ENCODE results near the gene GABRB2.
"Not testable (repeated sequence)": the region's sequence is repeated elsewhere in the genome, so short reads cannot be mapped to it uniquely, and the experiment has no call there.

The GABRB2 gene

DNA sequence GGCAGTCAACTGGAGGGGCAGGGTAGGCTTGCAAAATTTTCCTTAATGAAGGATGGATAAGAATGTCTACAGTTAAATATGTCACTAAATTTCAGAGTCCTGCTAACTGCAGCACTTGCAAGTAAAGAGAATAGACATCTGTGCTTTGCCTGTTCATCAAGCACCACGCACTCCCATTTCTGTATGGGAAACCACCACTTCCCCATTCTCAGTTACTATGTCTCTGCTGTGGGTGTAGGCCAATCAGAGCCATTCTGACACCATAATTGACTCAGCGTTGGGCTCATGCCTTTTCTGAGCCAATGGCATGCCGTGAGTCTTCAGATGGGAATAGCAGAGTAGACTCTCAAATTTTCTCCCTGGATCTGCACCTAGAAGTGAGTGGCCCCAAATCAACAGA is 247.5 kb downstream of the GABRB2 start:
- DNase-seq (ENCODE audit: low read depth in 2 of 2), result no peak

GRCh38 chr5:161297388-161297787 is 249.1 kb downstream of the GABRB2 start:
- DNase-seq (ENCODE audit: low read depth in 2 of 2), result not testable (repeated sequence)

GRCh38 chr5:161295721-161296250 is 250.7 kb downstream of the GABRB2 start:
- no peak for DNase-seq (ENCODE audit: low read depth in 2 of 2)

GRCh38 chr5:161288071-161288470 is 258.5 kb downstream of the GABRB2 start:
- no peak for DNase-seq (ENCODE audit: low read depth in 2 of 2)

GRCh38 chr5:161287436-161287835 is 259.1 kb downstream of the GABRB2 start:
- DNase-seq (ENCODE audit: low read depth in 2 of 2), result no peak

GRCh38 chr5:161286066-161286655 is 260.4 kb downstream of the GABRB2 start:
- DNase-seq (ENCODE audit: low read depth in 2 of 2), result no peak

- no peak for DNase-seq (ENCODE audit: low read depth in 2 of 2)
Measured at GRCh38 chr5:161284445-161284844, 262.1 kb downstream of the GABRB2 start.

DNA sequence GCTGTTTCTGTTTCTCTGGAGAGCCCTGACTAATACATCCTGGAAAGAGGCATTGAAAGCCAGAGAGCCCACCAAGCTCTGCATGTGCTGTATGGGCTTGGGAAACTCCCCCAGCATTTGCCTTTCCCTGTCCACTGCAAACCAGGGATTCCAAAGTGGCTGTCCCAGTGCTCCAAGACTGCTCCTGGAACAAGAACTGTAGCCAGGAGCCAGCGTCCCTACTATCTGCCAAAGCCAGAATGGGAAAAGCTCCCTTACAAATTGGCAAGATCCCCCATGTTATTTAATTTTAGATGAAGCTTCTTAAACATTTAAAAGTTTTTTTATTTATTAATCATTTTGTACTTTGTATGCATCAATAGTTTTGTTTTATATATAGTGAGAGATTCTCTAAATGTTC is 263.2 kb downstream of the GABRB2 start:
- no peak for DNase-seq (ENCODE audit: low read depth in 2 of 2)

- no peak for DNase-seq (ENCODE audit: low read depth in 2 of 2)
Measured at GRCh38 chr5:161278739-161279660, 267.5 kb downstream of the GABRB2 start.

DNA sequence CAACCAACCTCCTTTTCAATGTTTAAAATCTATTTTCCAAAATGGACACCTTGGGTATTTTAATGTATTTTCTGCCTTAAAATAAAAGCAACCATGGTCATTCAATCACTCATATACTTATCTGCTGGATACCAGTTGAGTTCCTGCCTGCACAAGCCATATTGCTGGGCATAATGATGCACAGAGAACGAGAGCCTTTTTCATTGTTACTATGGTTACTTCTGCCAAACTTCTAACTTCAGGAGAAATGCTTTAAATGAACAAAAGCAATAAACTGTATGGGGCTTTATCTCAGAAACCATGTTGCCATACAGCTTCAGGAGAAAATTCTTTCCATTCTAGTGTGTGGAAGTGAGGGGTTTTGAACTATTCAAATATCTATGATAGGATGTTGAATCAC is 269.5 kb downstream of the GABRB2 start:
- DNase-seq (ENCODE audit: low read depth in 2 of 2), result no peak

DNA sequence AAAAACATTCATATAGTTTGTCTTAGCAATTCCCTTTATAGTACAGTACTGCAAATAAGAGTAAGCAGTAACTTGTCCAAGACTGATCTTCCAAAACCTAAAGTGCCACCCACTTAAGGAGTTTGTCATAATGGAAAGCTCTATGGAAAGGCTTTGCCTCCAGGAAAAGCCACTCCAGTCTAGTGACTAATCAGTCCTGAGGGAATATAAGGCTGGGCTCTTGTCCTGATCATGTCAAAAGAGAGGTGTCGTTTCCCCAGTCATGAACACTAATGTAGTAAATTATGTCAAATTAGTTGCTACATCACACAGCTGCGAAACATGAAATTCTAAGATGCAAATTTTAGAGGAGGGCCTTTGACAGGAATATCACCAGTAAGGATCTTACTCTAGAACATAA is 271.6 kb downstream of the GABRB2 start:
- no peak for DNase-seq (ENCODE audit: low read depth in 2 of 2)

DNA sequence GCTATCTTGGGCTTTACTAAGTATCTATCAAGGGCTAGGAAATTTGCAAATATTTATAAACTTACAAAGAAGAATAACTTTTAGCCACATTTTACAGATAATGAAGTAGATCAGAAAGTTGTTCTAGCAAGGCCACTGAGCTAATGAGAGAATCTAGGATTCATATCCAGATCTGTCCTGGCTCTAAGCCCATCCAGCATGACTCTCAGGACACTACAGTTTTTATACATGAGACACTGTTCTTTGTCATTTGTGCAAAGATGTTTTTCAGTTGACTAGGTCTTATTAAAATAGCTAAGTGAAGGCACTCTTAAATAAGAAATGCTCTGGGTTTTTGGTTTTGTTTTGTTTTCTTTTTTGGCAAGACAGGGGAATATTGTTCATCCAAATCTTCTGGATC is 273.1 kb downstream of the GABRB2 start:
- no peak for DNase-seq (ENCODE audit: low read depth in 2 of 2)

DNA sequence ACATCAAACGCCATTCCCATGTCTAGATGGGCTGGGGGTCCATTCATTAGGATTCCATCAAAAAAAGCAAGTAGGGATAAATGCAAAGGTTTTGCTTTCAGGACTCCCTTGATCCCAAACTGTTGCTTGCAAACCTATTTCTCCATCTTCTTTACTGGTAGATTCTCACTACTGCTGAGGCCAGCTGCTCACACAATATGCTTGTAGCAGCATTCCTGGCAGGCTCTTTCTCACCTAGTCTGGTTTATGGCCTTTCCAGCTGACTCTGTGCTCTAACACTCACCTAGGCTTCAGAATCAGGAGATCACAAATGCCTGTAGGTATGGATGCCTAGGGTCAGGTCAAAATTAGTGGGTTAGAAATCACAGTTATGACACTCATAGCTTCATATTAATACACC is 274.7 kb downstream of the GABRB2 start:
- no peak for DNase-seq (ENCODE audit: low read depth in 2 of 2)

DNA sequence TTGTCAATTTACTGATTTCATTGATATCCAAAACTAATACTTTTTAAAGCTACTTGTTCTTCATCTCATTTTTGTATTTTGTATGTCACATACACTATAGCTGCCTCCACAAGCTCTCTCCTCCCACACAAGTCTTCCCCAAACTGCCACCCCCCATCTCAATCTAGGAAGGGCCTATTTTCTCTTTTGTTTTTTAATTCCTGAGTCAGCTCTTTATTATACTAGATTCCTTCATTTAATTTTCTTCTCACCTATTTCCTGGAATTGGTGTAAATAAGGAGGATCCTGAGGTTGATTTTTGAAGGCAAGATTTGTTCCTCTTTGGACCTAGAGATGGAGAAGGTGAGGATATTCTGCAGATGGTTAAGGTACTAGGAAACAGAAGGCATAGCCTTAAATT is 277.4 kb downstream of the GABRB2 start:
- DNase-seq (ENCODE audit: low read depth in 2 of 2), result no peak

GRCh38 chr5:161266954-161267353 is 279.6 kb downstream of the GABRB2 start:
- DNase-seq (ENCODE audit: low read depth in 2 of 2), result no peak

DNA sequence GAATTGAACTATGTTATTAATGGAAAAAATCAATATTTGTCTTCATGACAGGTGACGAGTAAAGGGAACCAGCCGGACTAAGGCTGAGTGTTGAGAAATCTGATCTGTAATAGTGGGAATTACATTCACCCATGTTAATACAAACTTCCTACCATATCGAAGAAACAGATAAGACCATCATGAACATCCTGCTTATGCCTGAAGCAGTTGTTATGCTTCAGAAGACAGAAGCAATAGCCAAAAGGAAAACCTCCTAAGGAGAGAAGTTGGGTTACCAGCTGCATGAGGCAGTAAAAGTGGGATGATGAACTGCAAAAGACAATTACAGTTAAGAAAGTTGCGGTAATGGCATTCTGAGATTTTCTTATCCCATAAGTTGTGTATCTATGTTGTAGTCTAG is 281.5 kb downstream of the GABRB2 start:
- no peak for DNase-seq (ENCODE audit: low read depth in 2 of 2)

DNA sequence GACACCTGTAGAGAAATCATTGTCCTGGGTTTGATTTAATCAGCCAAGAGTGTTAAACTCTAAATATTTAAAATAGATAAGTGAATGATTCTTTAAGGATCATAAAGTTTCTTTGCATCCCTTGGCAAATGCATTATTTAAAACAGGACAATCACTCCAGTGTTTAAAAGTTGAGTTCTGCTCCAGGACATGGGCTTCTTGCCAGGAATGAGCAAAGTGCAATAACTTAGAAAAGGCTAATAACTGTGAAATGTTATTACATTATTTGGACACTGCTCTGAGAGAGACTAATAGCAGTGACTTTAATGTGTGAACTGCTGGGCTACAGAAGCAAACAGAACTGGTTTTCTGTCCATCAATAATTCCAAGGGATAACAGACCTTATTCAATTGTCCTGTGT is 283.3 kb downstream of the GABRB2 start:
- no peak for DNase-seq (ENCODE audit: low read depth in 2 of 2)

DNA sequence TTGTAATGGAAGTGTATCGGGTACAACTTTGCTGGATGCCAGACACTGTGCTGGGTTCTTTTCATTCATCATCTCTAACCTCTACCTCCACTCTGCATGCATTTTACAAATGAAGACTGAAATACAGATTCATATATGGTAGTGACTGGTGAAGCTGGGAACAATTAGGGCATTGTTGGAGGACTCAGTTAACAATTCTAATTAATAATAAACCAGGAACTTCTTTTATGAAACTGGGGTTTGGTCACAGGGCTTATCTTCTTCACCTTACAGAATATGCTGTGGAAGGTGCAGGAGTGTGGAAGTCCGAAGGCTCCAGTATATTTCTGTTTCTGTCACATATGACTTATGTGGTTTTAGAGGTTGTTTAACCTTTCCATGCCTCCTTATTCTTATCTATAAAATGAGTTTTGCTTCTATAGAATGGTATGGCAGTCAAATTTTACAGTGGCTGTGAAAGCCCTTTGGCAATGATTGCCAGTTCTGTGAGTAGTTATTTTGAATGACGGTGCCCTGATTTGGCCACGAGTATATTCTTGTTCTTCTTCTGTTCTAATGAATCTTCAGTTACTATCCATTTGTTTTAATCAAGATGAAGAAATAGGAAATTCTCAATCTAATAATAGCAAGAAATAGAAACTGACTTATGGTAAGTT is 284.7 kb downstream of the GABRB2 start:
- no peak for DNase-seq (ENCODE audit: low read depth in 2 of 2)

GRCh38 chr5:161258438-161258837 is 288.1 kb downstream of the GABRB2 start:
- no peak for DNase-seq (ENCODE audit: low read depth in 2 of 2)

GRCh38 chr5:161256957-161257356 is 289.6 kb downstream of the GABRB2 start:
- DNase-seq (ENCODE audit: low read depth in 2 of 2), result no peak

- DNase-seq (ENCODE audit: low read depth in 2 of 2), result not testable (repeated sequence)
Measured at GRCh38 chr5:161252955-161253354, 293.6 kb downstream of the GABRB2 start.

GRCh38 chr5:161246749-161247148 is 299.8 kb downstream of the GABRB2 start:
- DNase-seq (ENCODE audit: low read depth in 2 of 2), result no peak

DNA sequence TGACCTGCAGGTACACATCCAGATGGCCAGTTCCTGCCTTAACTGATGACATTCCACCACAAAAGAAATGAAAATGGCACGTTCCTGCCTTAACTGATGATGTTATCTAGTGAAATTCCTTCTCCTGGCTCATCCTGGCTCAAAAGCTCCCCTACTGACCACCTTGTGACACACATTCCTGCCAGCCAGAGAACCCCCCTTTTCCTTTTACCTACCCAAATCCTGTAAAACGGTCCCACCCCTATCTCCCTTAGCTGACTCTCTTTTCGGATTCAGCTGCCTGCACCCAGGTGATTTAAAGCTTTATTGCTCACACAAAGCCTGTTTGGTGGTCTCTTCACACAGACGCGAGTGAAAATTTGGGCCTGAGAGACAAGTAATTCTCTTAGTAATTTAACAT is 300.7 kb downstream of the GABRB2 start:
- DNase-seq (ENCODE audit: low read depth in 2 of 2), result not testable (repeated sequence)

Measured in activated CD4-positive, alpha-beta T cell treated with anti-CD3 and anti-CD28 coated beads for 24 hours (primary cell).